ENCODE results near the gene NSRP1. TPM values are rescaled to one million over a fixed set of nuclear protein-coding genes. Genes with fewer than 3 reads are reported as not detected.

NSRP1 gene
- total RNA-seq, 1 donor from 2014 or later: 25.3 TPM

DNA sequence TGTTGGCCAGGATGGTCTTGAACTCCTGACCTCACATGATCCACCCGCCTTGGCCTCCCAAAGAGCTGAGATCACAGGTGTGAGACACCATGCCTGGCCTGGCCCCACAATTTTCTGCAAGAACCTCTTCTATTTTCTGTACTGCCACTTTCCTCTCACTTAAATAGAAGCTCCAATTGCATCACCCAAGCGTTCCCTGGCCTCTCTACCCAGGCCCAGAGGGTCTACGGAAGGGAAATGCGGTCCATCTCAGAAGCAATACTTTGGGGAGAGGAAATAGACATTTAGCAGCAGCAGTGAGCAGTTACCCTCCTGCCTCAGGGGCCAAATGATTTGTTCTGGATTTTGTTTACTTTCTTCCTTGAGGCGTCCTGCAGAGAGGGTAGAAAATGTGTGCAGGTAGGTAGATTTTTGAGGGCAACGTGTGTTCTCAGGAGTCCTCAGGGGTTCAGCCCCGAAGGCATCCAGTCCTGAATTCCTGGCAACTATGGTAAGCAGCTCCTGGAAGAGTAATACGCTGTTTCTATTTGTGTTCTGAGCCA is 107.9 kb downstream of the NSRP1 start:
- H3K4me1 Mint-ChIP-seq (ENCODE audit: low read depth): peaks cover 47% of the 10 kb centered on the region
- no peak overlapping the region for H3K27ac Mint-ChIP-seq

DNA sequence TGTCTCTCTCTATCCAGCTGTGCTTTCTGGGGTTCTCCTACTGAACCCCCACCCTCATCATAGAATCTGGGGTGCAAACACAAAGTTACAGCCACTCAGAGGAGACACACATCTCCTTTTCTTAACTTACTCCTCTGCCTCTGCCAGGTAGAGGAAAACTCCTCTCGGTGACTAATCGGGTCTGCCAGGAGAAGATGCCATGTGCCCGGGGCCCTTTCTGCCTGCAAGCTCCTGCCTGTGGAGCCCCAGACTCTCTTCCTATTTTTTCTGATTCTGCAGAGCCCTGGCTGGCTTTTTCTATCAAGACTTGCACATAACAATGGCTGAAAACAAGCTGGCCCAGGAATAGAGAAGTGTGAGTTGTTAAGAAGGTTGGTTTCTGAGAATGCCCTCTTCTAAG is 108.5 kb downstream of the NSRP1 start:
- Mint-ChIP-seq H3K27me3 (peaks cover 27% of the 10 kb centered on the region), H3K9me3 (ENCODE audit: low read depth) (no peaks in the 10 kb centered on the region), H3K36me3 (ENCODE audit: insufficient read depth) (no peaks in the 10 kb centered on the region), H3K4me1 (ENCODE audit: low read depth) (peaks cover 43% of the 10 kb centered on the region), H3K4me3 (ENCODE audit: low read depth) (no peak overlapping the region), H3K27ac (peak overlapping the region; percentile 58)
- TF ChIP-seq, protein P1, sequence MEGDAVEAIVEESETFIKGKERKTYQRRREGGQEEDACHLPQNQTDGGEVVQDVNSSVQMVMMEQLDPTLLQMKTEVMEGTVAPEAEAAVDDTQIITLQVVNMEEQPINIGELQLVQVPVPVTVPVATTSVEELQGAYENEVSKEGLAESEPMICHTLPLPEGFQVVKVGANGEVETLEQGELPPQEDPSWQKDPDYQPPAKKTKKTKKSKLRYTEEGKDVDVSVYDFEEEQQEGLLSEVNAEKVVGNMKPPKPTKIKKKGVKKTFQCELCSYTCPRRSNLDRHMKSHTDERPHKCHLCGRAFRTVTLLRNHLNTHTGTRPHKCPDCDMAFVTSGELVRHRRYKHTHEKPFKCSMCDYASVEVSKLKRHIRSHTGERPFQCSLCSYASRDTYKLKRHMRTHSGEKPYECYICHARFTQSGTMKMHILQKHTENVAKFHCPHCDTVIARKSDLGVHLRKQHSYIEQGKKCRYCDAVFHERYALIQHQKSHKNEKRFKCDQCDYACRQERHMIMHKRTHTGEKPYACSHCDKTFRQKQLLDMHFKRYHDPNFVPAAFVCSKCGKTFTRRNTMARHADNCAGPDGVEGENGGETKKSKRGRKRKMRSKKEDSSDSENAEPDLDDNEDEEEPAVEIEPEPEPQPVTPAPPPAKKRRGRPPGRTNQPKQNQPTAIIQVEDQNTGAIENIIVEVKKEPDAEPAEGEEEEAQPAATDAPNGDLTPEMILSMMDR (IDR thresholded peaks at IDR 0.05; ENCODE audit: unreplicated experiment): no peak
- DNase-seq (ENCODE audit: low spot score, unreplicated experiment): no peak

More for the DNA sequence above, 107.9 kb downstream of the NSRP1 start:
- Mint-ChIP-seq H3K27me3 (peaks cover 24% of the 10 kb centered on the region), H3K9me3 (ENCODE audit: low read depth) (no peaks in the 10 kb centered on the region), H3K4me3 (ENCODE audit: low read depth) (no peak overlapping the region), H3K36me3 (ENCODE audit: insufficient read depth) (no peaks in the 10 kb centered on the region)
- DNase-seq (ENCODE audit: low spot score, unreplicated experiment): no peak
- TF ChIP-seq, protein P1 (IDR thresholded peaks at IDR 0.05; ENCODE audit: unreplicated experiment): no peak

DNA sequence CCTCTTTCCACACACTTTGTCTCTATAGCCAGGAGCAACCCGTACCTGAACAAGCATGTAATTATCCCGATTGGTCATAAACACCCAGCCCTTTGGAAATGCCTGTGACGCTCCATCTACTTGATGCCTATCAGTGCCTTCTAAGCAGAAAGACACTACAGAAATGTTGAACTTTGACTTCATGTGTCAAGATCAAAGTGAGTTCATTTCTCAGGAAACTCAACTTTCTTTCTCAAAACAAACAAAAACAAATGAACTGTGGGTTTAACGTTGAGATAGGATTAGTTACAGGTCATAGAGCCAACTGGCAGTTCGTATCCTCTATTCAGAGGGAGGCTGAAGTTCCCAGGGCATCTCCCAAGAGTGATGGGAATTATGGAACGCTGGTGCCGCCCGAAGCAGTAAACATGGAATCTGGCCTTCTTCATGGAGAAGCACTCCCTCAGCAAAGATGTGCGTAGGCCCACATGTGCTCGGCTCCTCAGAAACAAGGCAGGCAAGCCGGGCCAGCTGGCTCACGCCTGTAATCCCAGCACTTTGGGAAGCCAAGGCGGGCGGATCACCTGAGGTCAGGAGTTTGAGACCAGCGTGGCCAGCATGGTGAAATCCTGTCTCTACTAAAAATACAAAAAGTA is 109.4 kb downstream of the NSRP1 start:
- peaks cover 46% of the 10 kb centered on the region for H3K4me1 Mint-ChIP-seq (ENCODE audit: low read depth)
- DNase-seq (ENCODE audit: low spot score, unreplicated experiment): no peak
- no peak overlapping the region for H3K4me3 Mint-ChIP-seq (ENCODE audit: low read depth)
- H3K9me3 Mint-ChIP-seq (ENCODE audit: low read depth): no peaks in the 10 kb centered on the region
- peaks cover 35% of the 10 kb centered on the region for H3K27me3 Mint-ChIP-seq
- no peak overlapping the region for H3K27ac Mint-ChIP-seq
- H3K36me3 Mint-ChIP-seq (ENCODE audit: insufficient read depth): no peaks in the 10 kb centered on the region
- TF ChIP-seq, protein P1 (IDR thresholded peaks at IDR 0.05; ENCODE audit: unreplicated experiment): no peak

DNA sequence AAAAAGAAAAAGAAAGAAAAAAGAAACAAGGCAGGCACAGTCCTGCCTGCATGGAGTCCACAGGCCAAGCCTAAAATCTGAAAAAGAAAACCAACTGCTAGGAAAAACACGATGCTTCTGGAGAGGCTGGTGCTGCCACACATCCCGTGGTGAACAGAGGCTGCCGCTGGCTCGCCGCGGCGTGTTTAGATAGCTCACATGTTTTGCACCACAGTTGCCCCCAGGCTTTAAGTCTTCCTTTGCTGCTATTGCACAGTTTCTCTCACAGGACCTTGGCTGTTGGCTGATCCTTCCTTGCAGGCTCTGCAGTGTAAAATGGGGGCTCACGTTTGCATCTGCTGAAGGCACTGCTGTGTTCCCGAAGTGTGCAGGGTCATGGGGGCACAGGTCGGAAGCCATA is 110.3 kb downstream of the NSRP1 start:
- Mint-ChIP-seq H3K9me3 (ENCODE audit: low read depth) (no peaks in the 10 kb centered on the region), H3K27ac (peak overlapping the region; percentile 19), H3K4me3 (ENCODE audit: low read depth) (no peak overlapping the region), H3K4me1 (ENCODE audit: low read depth) (peaks cover 49% of the 10 kb centered on the region), H3K36me3 (ENCODE audit: insufficient read depth) (no peaks in the 10 kb centered on the region), H3K27me3 (peaks cover 31% of the 10 kb centered on the region)
- TF ChIP-seq, protein P1 (IDR thresholded peaks at IDR 0.05; ENCODE audit: unreplicated experiment): no peak
- no peak for DNase-seq (ENCODE audit: low spot score, unreplicated experiment)

DNA sequence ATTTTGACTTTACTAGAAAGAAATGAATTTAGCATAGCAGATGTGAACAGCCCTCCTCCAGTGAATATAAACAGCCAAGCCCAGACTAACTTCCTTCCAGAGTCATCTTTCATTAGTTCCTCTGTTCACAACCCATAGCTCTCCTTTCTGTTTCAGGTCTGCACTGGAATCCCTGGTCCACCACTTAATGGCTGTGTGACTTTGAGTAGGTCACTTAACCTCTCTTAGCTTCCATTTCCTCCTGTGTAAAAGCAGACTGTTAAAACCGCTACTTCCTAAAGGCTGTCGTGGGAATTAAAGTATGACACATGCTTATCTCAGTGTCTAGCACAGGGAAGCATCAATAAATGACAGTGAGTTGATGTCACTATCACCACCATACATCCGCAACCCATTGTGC is 111.4 kb downstream of the NSRP1 start:
- Mint-ChIP-seq H3K4me1 (ENCODE audit: low read depth) (peaks cover 55% of the 10 kb centered on the region), H3K4me3 (ENCODE audit: low read depth) (no peak overlapping the region), H3K27me3 (peaks cover 31% of the 10 kb centered on the region), H3K36me3 (ENCODE audit: insufficient read depth) (no peaks in the 10 kb centered on the region), H3K27ac (no peak overlapping the region), H3K9me3 (ENCODE audit: low read depth) (no peaks in the 10 kb centered on the region)
- no peak for DNase-seq (ENCODE audit: low spot score, unreplicated experiment)
- TF ChIP-seq, protein P1 (IDR thresholded peaks at IDR 0.05; ENCODE audit: unreplicated experiment): no peak

Measured in progenitor cell of endocrine pancreas (in vitro differentiated cells).